K562 (cell line): ENCODE results near the gene SEMA3F. TPM values are rescaled to one million over a fixed set of nuclear protein-coding genes. Genes with fewer than 3 reads are reported as not detected.

Experiments
- ATAC-seq: fragments of 200-7000 bp; cut with Tn5 transposase; 3 replicates; pipeline ENCODE4 v1.9.1; 2020; ENCODE audit warnings: moderate library complexity
- BruUV-seq: library from RNA; stranded (reverse); fragments of 400-500 nt; replicated peaks from 2 replicates; lab custom pipeline; 2021; lab: Mats Ljungman, UMichigan
- CTCF ChIA-PET: fragments of 300-600 bp; formaldehyde crosslinking; extraction: SDS; loops from one replicate; lab custom pipeline; 2021; ENCODE audit warnings: low intra/inter-chr PET ratio; lab: Yijun Ruan, JAX
- POLR2A ChIA-PET: fragments of 300-600, 350-650 bp; sonication (Branson Sonifier 250); formaldehyde crosslinking; extraction: SDS; loops from one replicate; lab custom pipeline; 2021; ENCODE audit warnings: antibody characterized with exemption, inconsistent platforms; lab: Yijun Ruan, JAX
- DNase-seq, 4 experiments: peaks; one replicate each; pipeline versions ENCODE4 v3.0.0 to v3.0.0-alpha.2; 2011 to 2018; ENCODE audit warnings: low spot score in 3 of 4, mixed read lengths in 3 of 4; ENCODE audit errors: extremely low read depth in 1 of 4
- FAIRE-seq: peaks from 2 replicates; lab custom pipeline; 2011; peaks lifted over from hg19 to GRCh38; lab: Jason Lieb, UNC
- H2AFZ ChIP-seq: 2 replicates; pipeline ENCODE4 v1.6.0; 2011; ENCODE audit warnings: low read depth, low read length, control low read depth, inconsistent platforms
- H3K27ac ChIP-seq: fragments of 200-600 bp; 3 replicates; pipeline ENCODE4 v1.8.0; 2011; ENCODE audit warnings: low read depth, mild to moderate bottlenecking, control low read depth, inconsistent platforms, low read length, moderate library complexity, mixed read lengths; ENCODE audit errors: extremely low read depth
- H3K27me3 ChIP-seq, 2 experiments: fragments of 300-600 bp in 1 of 2; 2 replicates in 1 of 2; 3 replicates in 1 of 2; pipeline versions ENCODE4 v1.6.0 to v1.8.0; 2011; ENCODE audit warnings: inconsistent platforms in 2 of 2, low read length in 2 of 2, mild to moderate bottlenecking in 1 of 2, mixed read lengths in 1 of 2, moderate library complexity in 1 of 2; ENCODE audit not compliant: control insufficient read depth in 2 of 2, insufficient read depth in 2 of 2
- H3K36me3 ChIP-seq: fragments of 300-600 bp; 3 replicates; pipeline ENCODE4 v1.8.0; 2011; ENCODE audit warnings: mild to moderate bottlenecking, low read length, inconsistent platforms; ENCODE audit not compliant: control insufficient read depth, insufficient read depth
- H3K4me1 ChIP-seq, 2 experiments: fragments of 200-600 bp in 1 of 2; replicated peaks in 1 of 2; 2 replicates in 1 of 2; 3 replicates in 1 of 2; pipeline versions ENCODE4 v1.5.1 to v1.8.0; 2011; ENCODE audit warnings: inconsistent platforms in 2 of 2, low read length in 2 of 2, mild to moderate bottlenecking in 1 of 2, mixed read lengths in 1 of 2, moderate library complexity in 1 of 2; ENCODE audit not compliant: control insufficient read depth in 2 of 2, insufficient read depth in 2 of 2
- H3K4me2 ChIP-seq: 2 replicates; pipeline ENCODE4 v1.6.1; 2011; ENCODE audit warnings: low read length, control low read depth, inconsistent platforms, mixed read lengths; ENCODE audit not compliant: insufficient read depth
- H3K4me3 ChIP-seq: fragments of 200-600 bp; sonication (generic), shearing (Covaris generic); 2 replicates; pipeline ENCODE4 v1.5.1; 2016; ENCODE audit warnings: control low read depth, inconsistent platforms
- H3K79me2 ChIP-seq: fragments of 200-600 bp; 3 replicates; pipeline ENCODE4 v1.8.0; 2011; ENCODE audit warnings: low read length, inconsistent platforms; ENCODE audit not compliant: control insufficient read depth, insufficient read depth
- H3K9ac ChIP-seq, 2 experiments: 2 replicates each; pipeline versions ENCODE4 v1.6.0 to v1.6.1; 2011; ENCODE audit warnings: low read depth in 2 of 2, low read length in 2 of 2, control low read depth in 1 of 2, inconsistent platforms in 1 of 2, mild to moderate bottlenecking in 1 of 2, mixed read lengths in 1 of 2; ENCODE audit not compliant: insufficient read depth in 1 of 2
- H3K9me1 ChIP-seq: one replicate; pipeline ENCODE4 v1.6.0; 2011; ENCODE audit warnings: inconsistent platforms, mild to moderate bottlenecking, low read length, moderate library complexity; ENCODE audit not compliant: control insufficient read depth, insufficient read depth
- H3K9me3 ChIP-seq: replicated peaks from 2 replicates; pipeline ENCODE4 v1.5.1; 2011; ENCODE audit warnings: low read depth, low read length, inconsistent platforms; ENCODE audit not compliant: control insufficient read depth, insufficient read depth
- H4K20me1 ChIP-seq: replicated peaks from 2 replicates; pipeline ENCODE4 v1.6.1; 2011; ENCODE audit warnings: low read length, inconsistent platforms, mixed read lengths; ENCODE audit not compliant: control insufficient read depth, insufficient read depth
- EGR1 ChIP-seq: fragments of 450-650 bp; conservative IDR thresholded peaks from 2 replicates; pipeline ENCODE4 v1.6.1; 2017; ENCODE audit warnings: mild to moderate bottlenecking
- ESRRA ChIP-seq: fragments of 450-650 bp; IDR thresholded peaks from 2 replicates; pipeline ENCODE4 v1.6.1; 2014; ENCODE audit warnings: low read depth, mild to moderate bottlenecking, moderate library complexity, borderline replicate concordance
- MCM5 ChIP-seq: fragments of 450-650 bp; IDR thresholded peaks from 2 replicates; pipeline ENCODE4 v1.6.1; 2016; ENCODE audit warnings: low read depth
- SNAPC5 ChIP-seq: fragments of 250-450 bp; sonication (Bioruptor Pico); IDR thresholded peaks from 2 replicates; pipeline ENCODE4 v1.8.0; 2021; ENCODE audit warnings: moderate library complexity, mild to moderate bottlenecking, inconsistent platforms
- WGBS: fragments of 100-300 bp; shearing (Covaris generic); methylation state at CpG from one replicate; pipeline ENCODE4 v1.1.6; 2016; ENCODE audit warnings: low coverage, mixed read lengths; ENCODE audit not compliant: insufficient coverage; ENCODE audit errors: missing lambda C conversion rate; 5-methylcytosine and 5-hydroxymethylcytosine counted together
- in situ Hi-C: fragments of 300-500 bp; cut with MboI; formaldehyde crosslinking; loops from 4 replicates; pipeline ENCODE4 v1.15.0; 2018; ENCODE audit warnings: inconsistent platforms, mixed read lengths
- intact Hi-C: fragments of 100-400 bp; cut with micrococcal nuclease; formaldehyde crosslinking; loops from 2 replicates; pipeline ENCODE4 v1.14.2; 2022
- polyA plus RNA-seq, 8 experiments: library from polyadenylated mRNA; depleted of rRNA in 4 of 8; stranded (reverse) in 5 of 8; unstranded in 3 of 8; fragments of >200 nt; fragmentation: Nextera tagmentation in 2 of 8; fragmentation: Illumina TruSeq in 1 of 8; extraction: Ambion mirVana in 2 of 8; extraction: Trizol in 1 of 8; gene quantifications; 2 replicates each; pipeline versions ENCODE4 v1.2.1 to v1.2.3, GENCODE V29; 2011 to 2014; ENCODE audit warnings: inconsistent platforms in 1 of 8, missing spikeins in 1 of 8
- total RNA-seq, 7 experiments: library from RNA; depleted of rRNA in 6 of 7; stranded (reverse); fragments of >200 nt in 6 of 7; fragmentation: Illumina TruSeq in 2 of 7; extraction: Trizol in 2 of 7; gene quantifications; 2 replicates each; pipeline versions ENCODE4 v1.2.1 to v1.2.3, GENCODE V29; 2011 to 2021; ENCODE audit warnings: low replicate concordance in 1 of 7

SEMA3F gene
- total and polyA plus RNA-seq, 9 of the 15 experiments (the other 6 are each of a cell fraction or from before 2014, with no cell fraction given), result 0.58 to 3.0 (median 2.0) TPM; not detected in 2

GRCh38 chr3:50172626-50173220 lies 17.6 kb downstream of the SEMA3F start (continued):
- no peak for TF ChIP-seq SNAPC5

- ATAC-seq (0 out of 3 replicates have a peak, but pooled peaks have one; percentile 25), FAIRE-seq (no peak), DNase-seq (no peak)
- Histone ChIP-seq H3K79me2 (no peaks in the 10 kb centered on the region), H3K4me1 (peaks cover 0 to 33% of the 10 kb centered on the region in 2 experiments; a peak in 3 of 5 replicates), H3K4me2 (no peak overlapping the region), H3K27me3 (no peaks in the 10 kb centered on the region), H3K9me3 (no peaks in the 10 kb centered on the region), H4K20me1 (no peaks in the 10 kb centered on the region), H3K36me3 (no peaks in the 10 kb centered on the region), H2AFZ (peak overlapping the region; percentile 79), H3K4me3 (no peak overlapping the region), H3K9ac (no peak overlapping the region), H3K27ac (no peak overlapping the region), H3K9me1 (no peaks in the 10 kb centered on the region)
- BruUV-seq, result no TSS peak
- POLR2A ChIA-PET, result no interaction called here
- TF ChIP-seq ESRRA (0 out of 2 replicates have a peak, but pooled peaks have one; percentile 11), MCM5 (no peak), EGR1 (peak; percentile 35; the same call in 1 of the 2 replicates)
- in situ Hi-C loops (no loop called here), intact Hi-C loops (no loop called here)
- CTCF ChIA-PET, result no interaction called here
- 61% methylated on average over 13 of the region's 29 CpGs for WGBS
These were observed 18.8 kb downstream of the SEMA3F start for GRCh38 chr3:50173685-50174516.
